Activated naive CD4-positive, alpha-beta T cell treated with anti-CD3 and anti-CD28 coated beads for 36 hours (primary cell): Measurements from ENCODE around the gene HAUS1. TPM values are rescaled to one million over a fixed set of nuclear protein-coding genes. Genes with fewer than 3 reads are reported as not detected.
"Not testable (repeated sequence)": the region's sequence is repeated elsewhere in the genome, so short reads cannot be mapped to it uniquely, and the experiment has no call there.

Source experiments
- CTCF ChIA-PET: fragments of 350-600 bp; sonication (Branson Sonifier 250); formaldehyde crosslinking; loops from one replicate; lab custom pipeline; 2021; ENCODE audit warnings: antibody characterized with exemption; lab: Charles Lee
- DNase-seq: peaks from one replicate; pipeline ENCODE4 v3.0.0-alpha.2; 2020
- H3K27ac Mint-ChIP-seq: one replicate; pipeline ENCODE4 v1.8.0; 2021; ENCODE audit warnings: mild to moderate bottlenecking, mixed read lengths
- H3K27me3 Mint-ChIP-seq: one replicate; pipeline ENCODE4 v1.8.0; 2021; ENCODE audit warnings: low read depth, mixed read lengths
- H3K36me3 Mint-ChIP-seq: one replicate; pipeline ENCODE4 v1.8.0; 2021; ENCODE audit warnings: low read depth, mixed read lengths
- H3K4me1 Mint-ChIP-seq: one replicate; pipeline ENCODE4 v1.8.0; 2021; ENCODE audit warnings: low read depth, mixed read lengths
- H3K4me3 Mint-ChIP-seq: one replicate; pipeline ENCODE4 v1.8.0; 2021; ENCODE audit warnings: mild to moderate bottlenecking, moderate library complexity, mixed read lengths
- H3K9me3 Mint-ChIP-seq: one replicate; pipeline ENCODE4 v1.8.0; 2021; ENCODE audit warnings: mixed read lengths
- intact Hi-C: fragments of 100-400 bp; cut with micrococcal nuclease; formaldehyde crosslinking; loops from one replicate; pipeline ENCODE4 v1.15.1; 2023
- total RNA-seq, 2 experiments: library from RNA; stranded (reverse); gene quantifications; one replicate each; pipeline ENCODE4 v1.2.3, GENCODE V29; 2021

HAUS1 gene
- total RNA-seq, 2 experiments from 2014 or later: 59.4 to 60.9 TPM

GRCh38 chr18:46096651-46097300, 7.4 kb upstream of the HAUS1 start:
- Mint-ChIP-seq H3K4me1 (peaks cover 38% of the 10 kb centered on the region), H3K4me3 (peak overlapping the region; percentile 98), H3K36me3 (peaks cover 18% of the 10 kb centered on the region), H3K27me3 (no peaks in the 10 kb centered on the region), H3K27ac (peak overlapping the region; percentile 94), H3K9me3 (no peaks in the 10 kb centered on the region)
- CTCF ChIA-PET: interaction anchor here (1.1 to 2.0 kb wide), 2 partner anchors 23 to 76 kb away, joined by 3 to 4 read pairs; a partner anchor contains a TSS
- intact Hi-C loops: loop anchor here (5.0 kb wide), 1 partner anchor 821 kb away; the partner anchor contains the start of genes KATNAL2 and PIAS2
- no peak for DNase-seq

GRCh38 chr18:46097431-46097800, 6.8 kb upstream of the HAUS1 start:
- CTCF ChIA-PET: interaction anchor here (0.6 to 2.0 kb wide), 3 partner anchors 24 to 76 kb away, joined by 3 to 4 read pairs (median 3); a partner anchor contains a TSS
- DNase-seq: peak; percentile 18

GRCh38 chr18:46097801-46098615, 6.2 kb upstream of the HAUS1 start, which contains the start of gene ATP5F1A:
Gene ATP5F1A, minus strand, starts transcription at chr18:46098296. Its CDS starts 65 bp downstream, at chr18:46098231.
- peaks cover 36% of the 10 kb centered on the region for H3K4me1 Mint-ChIP-seq
- H3K27ac Mint-ChIP-seq: peak within 1 kb of the TSS; percentile 94
- DNase-seq: peak; percentile 93
- no peaks in the 10 kb centered on the region for H3K9me3 Mint-ChIP-seq
- intact Hi-C loops: loop anchor here (5.0 kb wide), 1 partner anchor 819 kb away; the partner anchor contains the start of genes KATNAL2 and PIAS2
- H3K4me3 Mint-ChIP-seq: peak within 1 kb of the TSS; percentile 98
- H3K27me3 Mint-ChIP-seq: no peaks in the 10 kb centered on the region
- H3K36me3 Mint-ChIP-seq: peaks cover 12% of the 10 kb centered on the region
- CTCF ChIA-PET: interaction anchor here (0.6 to 2.0 kb wide), 3 partner anchors 24 to 75 kb away, joined by 3 to 4 read pairs (median 3); a partner anchor contains a TSS

More at GRCh38 chr18:46097431-46097800, 6.8 kb upstream of the HAUS1 start:
- H3K4me1 Mint-ChIP-seq: peaks cover 37% of the 10 kb centered on the region
- intact Hi-C loops: loop anchor here (5.0 kb wide), 1 partner anchor 820 kb away; the partner anchor contains the start of genes KATNAL2 and PIAS2
- H3K27ac Mint-ChIP-seq: peak overlapping the region; percentile 94
- H3K36me3 Mint-ChIP-seq: peaks cover 14% of the 10 kb centered on the region
- no peaks in the 10 kb centered on the region for H3K9me3 Mint-ChIP-seq
- no peaks in the 10 kb centered on the region for H3K27me3 Mint-ChIP-seq
- peak overlapping the region; percentile 98 for H3K4me3 Mint-ChIP-seq

GRCh38 chr18:46098616-46098933, 5.6 kb upstream of the HAUS1 start:
- Mint-ChIP-seq H3K27ac (peak overlapping the region; percentile 94), H3K4me1 (peaks cover 34% of the 10 kb centered on the region), H3K9me3 (no peaks in the 10 kb centered on the region), H3K36me3 (peaks cover 12% of the 10 kb centered on the region), H3K27me3 (no peaks in the 10 kb centered on the region), H3K4me3 (peak overlapping the region; percentile 98)
- CTCF ChIA-PET: interaction anchor here (2.0 kb wide), 1 partner anchor 75 kb away, joined by 4 read pairs; a partner anchor contains a TSS
- intact Hi-C loops: loop anchor here (5.0 kb wide), 1 partner anchor 819 kb away; the partner anchor contains the start of genes KATNAL2 and PIAS2
- no peak for DNase-seq

- Mint-ChIP-seq H3K9me3 (no peaks in the 10 kb centered on the region), H3K27ac (no peak overlapping the region), H3K4me1 (peaks cover 29% of the 10 kb centered on the region), H3K27me3 (no peaks in the 10 kb centered on the region), H3K4me3 (no peak overlapping the region), H3K36me3 (peaks cover 9% of the 10 kb centered on the region)
- intact Hi-C loops: loop anchor here (5.0 kb wide), 1 partner anchor 818 kb away; the partner anchor contains the start of genes KATNAL2 and PIAS2
- CTCF ChIA-PET: interaction anchor here (0.6 kb wide), 1 partner anchor 99 kb away, joined by 3 read pairs; no protein-coding TSS in a partner anchor
- DNase-seq: no peak
Measured at GRCh38 chr18:46099463-46099862, 4.7 kb upstream of the HAUS1 start.

GRCh38 chr18:46109386-46109785, 5.2 kb downstream of the HAUS1 start:
- Mint-ChIP-seq H3K9me3 (no peaks in the 10 kb centered on the region), H3K4me1 (peaks cover 30% of the 10 kb centered on the region), H3K4me3 (no peak overlapping the region), H3K27me3 (no peaks in the 10 kb centered on the region), H3K27ac (no peak overlapping the region), H3K36me3 (peaks cover 43% of the 10 kb centered on the region)
- intact Hi-C loops: no loop called here
- DNase-seq: no peak
- CTCF ChIA-PET: no interaction called here

GRCh38 chr18:46110406-46110805, 6.2 kb downstream of the HAUS1 start:
- Mint-ChIP-seq H3K4me3 (no peak overlapping the region), H3K9me3 (no peaks in the 10 kb centered on the region), H3K4me1 (peaks cover 26% of the 10 kb centered on the region), H3K36me3 (peaks cover 43% of the 10 kb centered on the region), H3K27ac (no peak overlapping the region), H3K27me3 (no peaks in the 10 kb centered on the region)
- DNase-seq: no peak
- intact Hi-C loops: no loop called here
- CTCF ChIA-PET: interaction anchor here (1.0 kb wide), 1 partner anchor 547 kb away, joined by 3 read pairs; no protein-coding TSS in a partner anchor

- Mint-ChIP-seq H3K9me3 (no peaks in the 10 kb centered on the region), H3K27me3 (no peaks in the 10 kb centered on the region), H3K4me1 (peaks cover 7% of the 10 kb centered on the region), H3K36me3 (peaks cover 53% of the 10 kb centered on the region), H3K4me3 (no peak overlapping the region), H3K27ac (no peak overlapping the region)
- intact Hi-C loops: no loop called here
- CTCF ChIA-PET: no interaction called here
- DNase-seq: no peak
Measured at GRCh38 chr18:46113751-46114150, 9.6 kb downstream of the HAUS1 start.

- intact Hi-C loops, H3K4me1 Mint-ChIP-seq, DNase-seq, H3K27me3 Mint-ChIP-seq, H3K4me3 Mint-ChIP-seq, H3K9me3 Mint-ChIP-seq, H3K27ac Mint-ChIP-seq: not testable (repeated sequence)
- CTCF ChIA-PET: interaction anchor here (1.4 to 2.1 kb wide), 2 partner anchors 47 to 531 kb away, joined by 4 to 7 read pairs; a partner anchor contains a TSS
- H3K36me3 Mint-ChIP-seq: peaks cover 18% of the 10 kb centered on the region
Measured at GRCh38 chr18:46126625-46127024, 22.4 kb downstream of the HAUS1 start.

- H3K36me3 Mint-ChIP-seq: peaks cover 6% of the 10 kb centered on the region
- H3K9me3 Mint-ChIP-seq: no peaks in the 10 kb centered on the region
- H3K4me1 Mint-ChIP-seq: no peaks in the 10 kb centered on the region
- H3K27ac Mint-ChIP-seq: no peak overlapping the region
- H3K27me3 Mint-ChIP-seq: no peaks in the 10 kb centered on the region
- CTCF ChIA-PET: interaction anchor here (1.3 kb wide), 1 partner anchor 18 kb away, joined by 3 read pairs; no protein-coding TSS in a partner anchor
- intact Hi-C loops: no loop called here
- H3K4me3 Mint-ChIP-seq: no peak overlapping the region
- no peak for DNase-seq
Measured at GRCh38 chr18:46130061-46130460, 25.9 kb downstream of the HAUS1 start.

- H3K4me1 Mint-ChIP-seq, CTCF ChIA-PET, H3K9me3 Mint-ChIP-seq, H3K27ac Mint-ChIP-seq, DNase-seq, intact Hi-C loops, H3K27me3 Mint-ChIP-seq, H3K4me3 Mint-ChIP-seq, H3K36me3 Mint-ChIP-seq: not testable (repeated sequence)
Measured at GRCh38 chr18:46130549-46130948, 26.4 kb downstream of the HAUS1 start.

- Mint-ChIP-seq H3K4me1 (no peaks in the 10 kb centered on the region), H3K9me3 (no peaks in the 10 kb centered on the region), H3K27ac (no peak overlapping the region), H3K36me3 (peaks cover 1% of the 10 kb centered on the region), H3K4me3 (no peak overlapping the region), H3K27me3 (no peaks in the 10 kb centered on the region)
- CTCF ChIA-PET: no interaction called here
- DNase-seq: no peak
- intact Hi-C loops: no loop called here
Measured at GRCh38 chr18:46133534-46133933, 29.3 kb downstream of the HAUS1 start.
